ENCODE results near the gene OMP.

The OMP gene

DNA sequence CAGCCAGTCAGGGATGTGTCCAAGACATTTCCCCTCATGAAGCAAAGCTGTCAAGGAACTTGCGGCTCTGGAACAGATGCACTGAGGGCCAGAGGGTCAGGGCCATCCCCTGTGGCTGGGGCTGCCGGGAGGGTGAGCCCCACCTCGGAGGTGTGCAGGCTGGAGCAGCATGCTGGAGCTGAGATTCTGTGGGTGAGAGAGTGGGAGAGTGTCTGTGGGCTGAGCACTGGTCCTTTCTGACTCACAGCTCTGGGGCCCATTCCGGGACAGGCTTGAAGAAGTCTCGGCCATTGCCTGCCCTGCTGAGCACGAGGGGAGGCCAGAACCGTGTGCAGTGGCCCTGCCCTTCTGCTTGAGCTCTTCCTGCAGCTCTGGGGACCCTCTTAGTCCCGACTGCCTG lies 2.1 kb downstream of the OMP start:
- no peak for DNase-seq (ENCODE audit: low spot score)

GRCh38 chr11:77106321-77106720 lies 3.7 kb downstream of the OMP start:
- no peak for DNase-seq (ENCODE audit: low spot score)

DNA sequence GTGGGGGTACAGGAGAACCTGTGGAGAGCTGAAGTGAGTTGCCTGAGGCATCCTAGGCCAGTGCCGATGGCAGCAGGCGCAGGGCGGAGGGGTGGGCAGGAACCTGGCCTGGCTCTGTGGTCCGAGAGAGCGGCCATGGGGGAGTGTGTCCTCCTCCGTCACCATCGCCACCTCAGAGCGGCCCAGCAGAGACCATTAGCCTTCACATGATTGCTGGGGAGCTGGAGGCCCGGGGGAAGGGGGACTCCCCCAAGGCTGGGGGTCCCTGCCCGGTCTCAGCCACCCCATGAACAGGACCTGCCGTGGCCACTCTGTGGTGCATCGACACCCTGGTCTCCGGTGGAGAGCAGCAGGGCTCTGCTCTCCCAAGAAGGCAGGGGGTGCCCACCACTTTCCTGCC lies 4.1 kb downstream of the OMP start:
- no peak for DNase-seq (ENCODE audit: low spot score)

- DNase-seq (ENCODE audit: low spot score), result no peak
Measured at GRCh38 chr11:77107950-77108349, 5.3 kb downstream of the OMP start.

GRCh38 chr11:77108436-77108835 lies 5.8 kb downstream of the OMP start:
- DNase-seq (ENCODE audit: low spot score), result no peak

DNA sequence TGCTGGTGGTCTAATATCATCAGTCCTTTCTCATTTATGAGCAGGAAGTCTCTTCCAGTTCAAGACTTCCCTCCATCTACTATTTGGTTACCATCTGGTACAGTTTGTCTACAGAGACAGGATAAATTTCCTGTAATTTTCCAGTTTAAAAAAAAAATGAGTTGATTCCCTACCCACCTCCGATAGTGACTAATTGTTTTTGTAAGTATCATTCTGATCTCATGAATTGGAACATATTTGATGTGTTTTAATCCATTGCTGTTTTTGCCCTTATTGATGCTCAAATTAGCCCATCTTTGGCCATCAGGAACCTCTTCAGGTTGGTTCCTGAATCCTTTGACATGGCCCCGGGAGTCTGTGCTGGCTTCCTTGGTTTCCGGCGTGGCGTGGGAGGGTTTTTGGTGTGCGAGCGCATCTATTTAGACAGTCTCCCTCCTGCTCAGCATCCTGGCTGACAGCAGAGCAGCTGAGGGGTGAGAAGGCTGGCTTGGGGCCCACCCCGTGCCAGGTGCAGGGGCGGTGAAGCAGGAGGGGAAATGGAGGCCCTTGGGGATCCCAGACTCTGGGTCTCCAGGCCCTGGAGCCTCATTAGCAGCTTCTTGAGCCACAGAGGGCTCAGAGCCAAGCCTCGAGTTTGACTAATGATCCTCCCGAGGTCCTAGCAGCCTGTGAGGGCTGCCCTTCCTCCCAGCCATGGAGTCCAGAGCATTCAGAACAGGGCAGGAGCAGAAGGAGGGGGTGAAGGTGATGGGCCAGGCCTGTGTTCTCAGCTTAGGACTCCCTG lies 6.8 kb downstream of the OMP start:
- DNase-seq (ENCODE audit: low spot score), result no peak

DNA sequence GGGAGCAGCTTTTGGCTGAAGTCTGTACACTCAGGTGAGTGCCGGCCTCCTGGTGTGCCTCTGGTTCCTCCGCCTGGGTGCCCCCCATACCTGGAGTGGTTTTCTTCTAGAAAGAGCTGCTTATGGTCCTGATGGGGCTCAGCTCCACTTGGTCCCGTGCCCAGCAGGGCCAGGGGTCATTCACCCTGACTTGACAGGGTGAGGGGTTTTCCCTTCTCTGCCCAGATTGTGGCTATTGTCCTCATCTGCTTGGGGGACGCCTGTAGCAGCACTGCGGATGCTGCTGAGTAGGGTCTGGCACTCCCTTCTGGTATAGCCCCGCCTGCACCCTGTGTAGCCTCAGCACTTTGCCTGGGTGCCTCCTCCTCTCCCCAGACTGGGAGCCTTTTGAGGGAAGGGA lies 8.2 kb downstream of the OMP start:
- no peak for DNase-seq (ENCODE audit: low spot score)

DNA sequence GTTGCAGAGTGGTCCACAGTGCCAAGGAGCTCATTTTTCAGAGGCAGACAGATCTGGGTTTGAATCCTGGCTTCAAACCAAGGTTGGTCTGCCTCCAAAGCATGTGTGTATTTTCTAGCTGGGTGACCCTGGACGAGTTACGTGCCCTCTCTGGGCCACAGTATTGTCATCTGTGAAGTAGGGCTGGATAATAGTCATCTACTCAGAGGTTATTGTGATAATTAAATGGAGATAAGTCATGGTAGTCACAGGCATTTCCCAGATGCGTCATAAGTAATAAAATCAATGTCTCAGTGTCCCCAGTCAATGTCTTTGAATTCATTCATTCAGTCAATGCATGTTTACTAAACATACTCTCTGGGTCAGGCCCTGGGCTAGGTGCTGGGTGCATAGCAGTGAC lies 8.6 kb downstream of the OMP start:
- no peak for DNase-seq (ENCODE audit: low spot score)

DNA sequence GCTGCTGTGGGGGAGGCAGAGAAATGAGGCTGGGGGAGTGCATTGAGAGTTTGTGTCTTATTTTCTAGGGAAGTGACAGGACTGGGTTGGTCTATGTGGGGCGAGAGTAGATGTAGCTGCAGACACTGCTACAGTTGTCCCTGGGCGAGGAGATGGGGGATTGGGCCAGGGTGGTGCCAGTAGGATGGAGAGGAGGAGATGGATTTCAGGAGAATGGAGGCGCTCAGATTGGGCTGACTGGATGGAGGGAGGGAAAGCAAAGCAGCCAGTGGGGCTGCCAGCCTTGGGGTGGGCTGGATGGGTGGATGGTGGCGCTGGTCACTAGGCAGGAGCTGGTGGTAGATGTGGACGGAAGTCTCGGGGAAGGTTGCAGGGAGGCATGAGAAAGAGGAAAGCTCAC lies 9.3 kb downstream of the OMP start:
- DNase-seq (ENCODE audit: low spot score), result no peak

- no peak for DNase-seq (ENCODE audit: low spot score)
Measured at GRCh38 chr11:77112641-77113381, 10.2 kb downstream of the OMP start.

DNA sequence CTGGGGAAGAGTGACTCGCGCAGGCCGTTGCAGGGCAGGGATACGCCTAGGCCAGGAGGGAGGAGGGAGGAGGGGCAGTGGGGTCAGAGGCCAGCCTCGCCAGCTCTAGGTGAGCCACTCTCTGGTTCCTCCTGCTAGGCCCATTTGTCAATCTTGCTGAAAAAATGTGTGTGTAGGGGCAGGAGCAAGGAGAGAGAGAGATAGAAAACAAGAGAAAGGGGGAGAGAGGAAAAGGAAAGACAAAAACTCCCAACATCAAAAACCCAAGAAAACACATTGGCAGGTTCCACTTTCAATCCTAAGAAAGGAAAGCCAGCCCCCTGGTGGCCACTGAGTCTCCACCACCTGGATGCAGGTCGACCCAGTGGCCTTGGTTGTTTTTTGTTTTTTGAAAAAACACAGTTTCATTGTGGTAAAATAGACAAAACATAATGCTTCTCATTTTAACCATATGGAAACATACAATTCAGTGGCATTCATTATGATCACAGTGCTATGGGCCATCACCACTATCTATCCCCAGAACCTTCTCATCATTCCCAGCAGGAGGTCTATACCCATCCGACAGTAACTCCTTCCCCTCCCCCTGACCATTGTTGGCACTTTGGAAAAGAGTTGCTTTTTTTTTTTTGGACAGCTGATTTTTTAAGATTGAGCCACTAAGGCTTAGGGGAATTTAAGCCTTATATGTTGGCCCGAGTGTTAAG lies 10.9 kb downstream of the OMP start:
- peak; percentile 57 for DNase-seq (ENCODE audit: low spot score)

DNA sequence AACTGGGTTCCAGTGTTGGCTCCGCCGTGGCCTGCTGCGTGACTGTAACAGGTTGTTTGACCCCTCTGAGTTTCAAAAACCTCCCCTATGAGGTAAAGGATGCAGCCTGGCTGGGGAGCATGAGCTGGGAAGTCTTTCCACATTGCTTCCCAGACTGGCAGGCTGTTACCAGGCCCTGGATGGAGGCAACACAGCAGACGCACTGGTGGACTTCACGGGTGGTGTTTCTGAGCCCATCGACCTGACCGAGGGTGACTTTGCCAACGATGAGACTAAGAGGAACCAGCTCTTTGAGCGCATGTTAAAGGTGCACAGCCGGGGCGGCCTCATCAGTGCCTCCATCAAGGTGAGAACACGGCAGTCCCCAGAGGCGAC lies 11.4 kb downstream of the OMP start:
- DNase-seq (ENCODE audit: low spot score), result no peak

DNA sequence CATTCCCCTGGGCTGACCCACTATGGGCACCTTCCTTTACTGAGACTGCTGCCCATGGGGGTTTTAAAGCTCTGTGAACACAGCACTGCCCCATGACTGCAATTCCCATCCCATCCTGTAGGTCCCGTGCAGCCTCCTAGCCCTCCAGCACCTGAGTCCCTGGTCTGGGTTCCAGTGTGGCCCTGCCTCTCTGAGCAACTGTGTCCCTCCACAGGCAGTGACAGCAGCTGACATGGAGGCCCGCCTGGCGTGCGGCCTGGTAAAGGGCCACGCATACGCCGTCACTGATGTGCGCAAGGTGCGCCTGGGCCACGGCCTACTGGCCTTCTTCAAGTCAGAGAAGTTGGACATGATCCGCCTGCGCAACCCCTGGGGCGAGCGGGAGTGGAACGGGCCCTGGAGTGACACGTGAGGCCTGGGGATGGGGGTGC lies 12.6 kb downstream of the OMP start:
- no peak for DNase-seq (ENCODE audit: low spot score)

GRCh38 chr11:77115956-77116355 lies 13.3 kb downstream of the OMP start:
- DNase-seq (ENCODE audit: low spot score), result no peak

DNA sequence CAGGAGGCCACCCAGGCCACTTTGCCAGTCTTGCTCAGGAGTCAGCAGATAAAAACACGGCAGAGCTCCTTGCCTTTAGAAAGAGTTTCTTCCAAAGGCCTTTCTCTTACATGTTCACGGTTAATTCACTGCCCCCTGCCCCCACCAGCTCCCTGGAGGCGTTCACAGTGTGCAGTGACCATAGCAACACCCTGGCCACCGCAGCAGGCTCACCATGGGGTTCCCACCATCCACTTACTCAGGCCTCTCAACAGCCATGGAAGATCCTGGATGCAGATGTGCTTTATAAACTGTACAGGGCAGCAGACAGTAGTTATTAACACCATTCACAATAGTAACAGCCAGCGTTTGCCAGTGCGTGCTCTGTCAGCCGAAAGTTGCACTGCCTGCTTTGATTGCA lies 14.9 kb downstream of the OMP start:
- no peak for DNase-seq (ENCODE audit: low spot score)

GRCh38 chr11:77118086-77118485 lies 15.4 kb downstream of the OMP start:
- no peak for DNase-seq (ENCODE audit: low spot score)

GRCh38 chr11:77118971-77119370 lies 16.3 kb downstream of the OMP start:
- no peak for DNase-seq (ENCODE audit: low spot score)

GRCh38 chr11:77119531-77119936 lies 16.9 kb downstream of the OMP start:
- no peak for DNase-seq (ENCODE audit: low spot score)

- no peak for DNase-seq (ENCODE audit: low spot score)
Measured at GRCh38 chr11:77120571-77120970, 17.9 kb downstream of the OMP start.

DNA sequence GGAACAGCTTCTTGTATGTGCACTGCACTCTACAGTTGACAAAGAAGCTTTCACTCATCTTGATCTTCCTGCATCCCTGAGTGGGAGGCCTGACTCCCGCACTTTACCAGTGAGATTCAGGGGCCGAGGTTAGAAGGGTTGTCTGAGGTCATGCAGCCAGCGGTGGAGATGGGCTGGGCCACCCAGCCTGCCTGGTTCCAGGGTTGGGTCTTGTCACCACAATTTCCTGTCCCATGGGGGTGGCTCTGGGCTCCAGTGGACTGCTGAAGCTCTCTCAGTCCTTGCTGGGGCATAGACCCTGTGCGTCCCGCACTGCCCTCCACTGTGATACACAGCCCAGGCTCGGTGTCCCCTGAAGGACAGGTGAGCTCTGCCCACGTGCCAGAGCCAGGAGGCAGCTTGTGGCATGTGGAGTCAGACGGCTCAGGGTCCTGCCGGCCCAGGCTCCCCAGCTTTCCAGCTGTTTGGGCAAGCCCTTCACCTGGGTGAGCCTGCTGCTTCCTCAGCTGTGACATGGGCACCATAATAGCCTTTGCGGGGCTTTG lies 18.5 kb downstream of the OMP start:
- no peak for DNase-seq (ENCODE audit: low spot score)

GRCh38 chr11:77121876-77122575 lies 19.4 kb downstream of the OMP start:
- DNase-seq (ENCODE audit: low spot score), result no peak

GRCh38 chr11:77122576-77123212 lies 20.1 kb downstream of the OMP start:
- DNase-seq (ENCODE audit: low spot score), result no peak
